GM10266 (cell line): Measurements from ENCODE around the gene AATK.

ENCODE experiments used
- DNase-seq: peaks from one replicate; pipeline ENCODE4 v3.0.0; 2012; ENCODE audit errors: extremely low spot score
- TF ChIP-seq, protein P1 (sequence below): IDR thresholded peaks from 2 replicates; pipeline ENCODE4 v1.5.1; 2012; ENCODE audit warnings: mild to moderate bottlenecking, low read depth; ENCODE audit not compliant: control insufficient read depth, insufficient read depth; ENCODE audit errors: missing control alignments

Gene AATK

GRCh38 chr17:81165246-81166032 is 582 bp downstream of the AATK start, which contains the start of gene PVALEF:
Gene PVALEF, plus strand, starts transcription at chr17:81165507. Its CDS starts 15,720 bp downstream, at chr17:81181227.
- TF ChIP-seq, protein P1, sequence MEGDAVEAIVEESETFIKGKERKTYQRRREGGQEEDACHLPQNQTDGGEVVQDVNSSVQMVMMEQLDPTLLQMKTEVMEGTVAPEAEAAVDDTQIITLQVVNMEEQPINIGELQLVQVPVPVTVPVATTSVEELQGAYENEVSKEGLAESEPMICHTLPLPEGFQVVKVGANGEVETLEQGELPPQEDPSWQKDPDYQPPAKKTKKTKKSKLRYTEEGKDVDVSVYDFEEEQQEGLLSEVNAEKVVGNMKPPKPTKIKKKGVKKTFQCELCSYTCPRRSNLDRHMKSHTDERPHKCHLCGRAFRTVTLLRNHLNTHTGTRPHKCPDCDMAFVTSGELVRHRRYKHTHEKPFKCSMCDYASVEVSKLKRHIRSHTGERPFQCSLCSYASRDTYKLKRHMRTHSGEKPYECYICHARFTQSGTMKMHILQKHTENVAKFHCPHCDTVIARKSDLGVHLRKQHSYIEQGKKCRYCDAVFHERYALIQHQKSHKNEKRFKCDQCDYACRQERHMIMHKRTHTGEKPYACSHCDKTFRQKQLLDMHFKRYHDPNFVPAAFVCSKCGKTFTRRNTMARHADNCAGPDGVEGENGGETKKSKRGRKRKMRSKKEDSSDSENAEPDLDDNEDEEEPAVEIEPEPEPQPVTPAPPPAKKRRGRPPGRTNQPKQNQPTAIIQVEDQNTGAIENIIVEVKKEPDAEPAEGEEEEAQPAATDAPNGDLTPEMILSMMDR = no peak
- DNase-seq = no peak

DNA sequence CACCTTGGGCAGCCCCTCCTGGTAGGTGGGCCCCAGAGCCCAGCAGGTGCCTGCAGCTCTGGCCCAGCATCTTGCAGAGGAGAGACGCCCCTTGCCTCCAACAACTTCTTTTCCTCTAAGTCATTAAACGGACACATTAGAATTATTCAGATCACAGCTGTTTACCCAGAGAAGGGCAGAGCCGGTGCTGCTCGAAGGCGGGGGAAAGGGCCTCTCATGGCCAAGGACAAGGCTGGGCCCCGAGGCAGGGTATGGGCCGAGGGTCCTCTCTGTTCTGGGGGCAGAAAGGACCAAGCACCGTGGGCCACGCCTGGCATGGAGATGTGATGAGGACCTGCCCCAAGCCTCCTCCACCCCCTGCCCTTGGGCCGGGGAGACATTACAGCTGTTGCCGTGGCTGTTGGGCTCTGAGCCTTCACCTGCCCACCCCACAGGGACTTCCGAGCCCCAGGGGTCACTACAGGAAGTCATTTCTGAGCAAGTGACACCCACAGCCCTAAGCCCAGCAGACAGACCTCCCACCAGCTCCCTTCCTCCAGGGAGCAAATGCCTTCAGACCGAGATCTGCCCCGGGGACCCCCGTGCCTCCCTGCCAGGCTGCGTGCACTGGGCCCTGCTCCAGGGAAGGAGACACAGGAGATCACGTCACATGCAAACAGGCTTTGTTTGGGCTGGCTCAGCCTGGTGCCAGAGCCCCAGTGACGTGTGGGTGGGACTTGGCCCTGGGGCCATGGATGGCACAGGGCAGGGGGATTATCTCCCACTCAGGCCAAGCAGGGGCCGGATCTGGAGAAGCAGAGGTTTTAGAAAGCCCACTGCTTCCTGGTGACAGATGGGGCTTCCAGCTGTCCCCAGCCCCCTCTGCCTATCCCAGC is 1.4 kb downstream of the AATK start:
- no peak for DNase-seq
- TF ChIP-seq, protein P1 = no peak

DNA sequence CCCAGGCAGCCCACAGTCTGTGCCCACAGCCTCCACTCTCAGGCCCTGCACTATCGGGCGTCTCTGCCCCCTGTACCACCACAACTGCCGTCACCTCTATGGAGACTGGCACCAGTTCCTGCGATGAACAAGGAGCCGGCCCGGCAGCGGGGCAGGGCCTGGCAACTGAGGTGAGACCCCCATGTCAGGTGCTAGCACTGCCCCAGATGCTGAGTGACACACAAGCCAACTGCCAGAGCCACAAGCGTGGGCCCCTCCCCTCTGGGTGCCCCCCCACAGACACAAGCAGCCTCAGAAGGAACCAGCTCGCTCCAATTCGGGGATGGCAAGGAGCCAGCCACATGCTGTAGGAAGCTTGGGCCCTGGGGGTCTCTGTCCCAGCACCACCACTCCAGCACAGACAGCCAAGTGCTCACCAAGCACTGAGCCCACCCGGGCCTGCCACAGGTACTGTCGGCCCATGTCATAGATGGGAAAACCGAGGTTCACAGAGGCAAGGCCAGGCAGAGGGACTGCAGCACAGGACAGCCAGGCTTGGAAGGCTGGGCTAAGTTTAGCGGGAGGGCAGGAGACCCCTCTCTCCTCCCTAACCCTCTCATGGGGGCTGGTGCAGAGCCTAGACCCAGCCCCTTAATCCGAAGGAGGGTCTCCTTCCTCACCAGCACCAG is 2.2 kb downstream of the AATK start:
- TF ChIP-seq, protein P1 = no peak
- no peak for DNase-seq

DNA sequence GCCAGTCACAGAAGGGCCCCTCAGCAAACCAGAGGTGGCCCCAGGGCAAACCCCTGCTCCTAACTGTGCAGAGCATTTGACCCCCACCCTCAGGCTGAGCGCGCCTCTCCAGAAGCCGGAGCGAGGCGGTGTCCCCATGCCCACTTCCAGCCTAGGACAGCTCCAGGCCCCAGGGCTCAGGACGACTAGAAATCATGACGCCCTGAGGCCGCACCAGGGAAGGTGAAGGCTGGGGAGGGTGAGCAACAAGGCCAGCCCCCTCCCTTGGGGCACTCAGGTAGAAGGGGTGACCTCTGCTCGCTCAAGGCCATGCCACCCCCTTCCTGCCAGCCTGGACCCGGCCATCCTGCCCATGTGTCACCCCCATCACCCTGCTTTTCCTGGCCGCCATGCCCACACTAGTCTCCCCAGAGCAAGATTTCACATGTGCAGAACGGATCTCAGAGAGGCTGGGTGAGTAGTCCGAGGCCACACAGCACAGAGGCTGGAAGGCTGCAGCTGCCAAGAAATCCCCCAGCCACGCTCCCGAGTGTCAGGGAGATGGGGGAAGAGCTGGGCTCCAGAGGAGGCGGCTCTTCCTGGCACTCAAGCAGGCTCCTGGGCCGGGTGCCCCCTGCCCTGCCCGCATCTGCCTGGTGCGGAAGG is 2.8 kb downstream of the AATK start:
- DNase-seq = no peak
- TF ChIP-seq, protein P1 = no peak

DNA sequence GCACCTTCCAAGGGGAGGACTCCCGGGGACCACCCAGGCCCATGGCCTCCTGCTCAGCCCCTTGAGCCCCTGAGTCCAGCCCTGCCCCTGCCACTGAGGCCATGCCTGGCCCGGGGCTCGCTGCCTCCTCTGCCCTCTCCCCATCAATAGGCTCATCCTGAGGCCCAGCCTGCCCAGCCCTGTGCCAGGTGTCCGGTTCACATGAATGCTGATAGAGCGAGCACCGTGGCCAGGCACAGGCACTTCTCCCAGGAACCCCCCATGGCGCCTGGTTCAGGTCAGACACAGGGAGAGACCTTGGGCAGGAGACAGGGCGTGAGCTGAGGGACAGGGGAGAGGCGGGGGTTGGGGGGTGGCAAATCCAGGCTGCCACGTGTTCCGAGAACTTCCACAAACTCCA is 3.5 kb downstream of the AATK start:
- TF ChIP-seq, protein P1 = no peak
- DNase-seq = no peak

DNA sequence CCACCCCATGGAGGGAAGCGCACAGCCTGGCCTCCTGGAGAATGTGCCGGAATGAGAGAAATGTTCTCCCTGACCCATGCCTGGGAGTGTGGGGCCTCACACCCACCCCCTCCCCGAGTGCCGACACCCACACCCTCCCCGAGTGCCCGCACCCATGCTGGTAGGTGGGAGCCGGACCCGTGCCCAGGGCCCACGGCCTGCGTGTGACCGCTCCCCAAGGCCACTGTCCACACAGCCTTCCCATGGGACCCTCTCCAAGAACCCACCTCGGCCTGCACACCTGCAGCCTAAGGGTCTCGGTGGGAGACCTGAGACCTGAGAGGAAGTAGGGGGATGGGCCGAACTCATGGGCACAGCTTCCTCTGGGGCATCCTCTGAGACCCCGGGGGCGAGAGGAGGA is 4.0 kb downstream of the AATK start:
- DNase-seq = no peak
- TF ChIP-seq, protein P1 = no peak
